HG03025 (cell line): ENCODE data around the gene ZBTB5.
A peak's percentile ranks its signal among the peaks of the same experiment; 100 is the strongest.
"Not testable (repeated sequence)": the region's sequence is repeated elsewhere in the genome, so short reads cannot be mapped to it uniquely, and the experiment has no call there.

Source experiments
- ATAC-seq: cut with Tn5 transposase; IDR thresholded peaks from one replicate; pipeline ENCODE4 v1.9.1; 2021; ENCODE audit warnings: mild to moderate bottlenecking, moderate library complexity; ENCODE audit not compliant: unreplicated experiment, low FRiP score

Gene ZBTB5

GRCh38 chr9:37408933-37409710, 56.1 kb downstream of the ZBTB5 start:
- ATAC-seq: peak; percentile 88

- no peak for ATAC-seq
Measured at GRCh38 chr9:37407468-37407867, 57.8 kb downstream of the ZBTB5 start.

DNA sequence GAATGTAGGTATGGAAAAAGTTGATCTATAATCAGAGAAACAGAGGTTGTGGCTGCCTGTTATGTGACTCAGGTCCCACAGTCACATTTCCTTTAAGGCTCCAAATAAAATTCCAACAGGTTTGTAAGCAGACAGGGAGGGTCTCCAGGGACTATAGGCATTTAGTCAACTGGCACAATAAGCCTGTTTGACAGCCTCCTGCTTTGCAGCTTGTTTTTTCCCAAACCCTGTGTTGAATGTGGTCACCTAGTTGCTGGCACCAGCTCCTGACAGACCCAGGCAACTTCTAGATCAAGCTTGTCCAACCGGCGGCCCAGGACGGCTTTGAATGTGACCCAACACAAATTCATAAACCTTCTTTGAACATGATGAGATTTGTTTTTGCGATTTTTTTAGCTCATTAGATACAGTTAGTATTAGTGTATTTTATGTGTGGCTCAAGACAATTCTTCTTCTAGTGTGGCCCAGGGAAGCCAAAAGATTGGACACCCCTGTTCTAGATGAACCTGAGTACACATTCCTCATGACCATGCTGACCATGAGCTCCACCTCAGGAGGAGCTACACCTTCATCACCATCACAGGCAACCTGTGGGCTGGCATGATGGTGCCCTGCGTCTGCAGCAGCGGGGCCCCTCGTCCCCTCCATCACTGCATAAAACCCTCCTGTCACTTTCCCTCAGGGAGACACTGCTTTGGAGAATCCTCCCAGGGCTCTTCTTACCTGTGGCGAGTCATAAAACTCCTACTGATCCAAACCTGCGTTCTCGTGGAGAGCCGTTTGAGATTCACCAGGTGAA, 58.4 kb downstream of the ZBTB5 start:
- no peak for ATAC-seq

GRCh38 chr9:37405764-37406380, 59.4 kb downstream of the ZBTB5 start:
- no peak for ATAC-seq

GRCh38 chr9:37405350-37405749, 59.9 kb downstream of the ZBTB5 start:
- no peak for ATAC-seq

DNA sequence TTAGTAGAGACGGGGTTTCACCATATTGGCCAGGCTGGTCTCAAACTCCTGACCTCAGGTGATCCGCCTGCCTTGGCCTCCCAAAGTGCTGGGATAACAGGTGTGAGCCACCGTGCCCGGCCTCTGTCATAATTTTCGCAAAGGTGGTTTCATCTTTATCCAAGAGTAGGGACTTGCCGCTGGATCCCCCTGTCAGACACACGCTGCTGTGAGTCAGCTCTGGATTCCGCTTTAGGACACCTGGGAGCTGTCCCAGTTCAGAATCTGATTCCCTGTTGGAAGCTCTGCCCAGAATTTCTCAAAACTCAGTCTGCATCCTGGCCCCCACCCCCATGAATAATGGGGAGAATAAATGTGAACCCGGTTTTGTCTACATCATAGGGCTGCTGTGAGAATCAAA, 60.7 kb downstream of the ZBTB5 start:
- ATAC-seq: no peak

GRCh38 chr9:37399336-37399735, 65.9 kb downstream of the ZBTB5 start:
- no peak for ATAC-seq

DNA sequence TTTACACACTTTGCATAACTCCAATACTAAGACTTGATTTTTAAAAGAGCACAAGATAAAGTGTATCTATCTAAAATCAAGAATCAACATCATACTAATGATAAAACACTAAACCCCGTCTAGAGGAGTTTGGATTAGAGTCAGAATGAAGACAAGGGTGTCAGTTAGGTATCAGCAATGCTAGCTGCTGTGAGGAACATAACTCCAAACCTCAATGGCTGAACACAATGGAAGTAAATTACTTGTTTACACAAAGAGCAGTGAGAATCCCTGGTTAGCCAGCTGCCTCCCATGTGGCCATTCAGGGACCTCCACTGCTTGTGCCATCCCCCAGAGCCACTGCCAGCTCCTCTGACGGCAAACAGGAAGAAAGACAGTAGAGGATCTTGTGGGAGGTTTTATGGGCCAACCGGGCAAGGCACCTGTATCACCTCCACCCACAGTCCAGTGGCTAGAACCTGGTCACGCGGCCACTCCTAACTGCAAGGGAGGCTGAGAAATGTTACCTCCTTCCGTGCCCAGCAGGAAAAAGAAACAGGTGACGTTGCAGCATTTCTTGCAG, 66.7 kb downstream of the ZBTB5 start:
- ATAC-seq: no peak

- ATAC-seq: not testable (repeated sequence)
Measured at GRCh38 chr9:37397948-37398347, 67.3 kb downstream of the ZBTB5 start.

DNA sequence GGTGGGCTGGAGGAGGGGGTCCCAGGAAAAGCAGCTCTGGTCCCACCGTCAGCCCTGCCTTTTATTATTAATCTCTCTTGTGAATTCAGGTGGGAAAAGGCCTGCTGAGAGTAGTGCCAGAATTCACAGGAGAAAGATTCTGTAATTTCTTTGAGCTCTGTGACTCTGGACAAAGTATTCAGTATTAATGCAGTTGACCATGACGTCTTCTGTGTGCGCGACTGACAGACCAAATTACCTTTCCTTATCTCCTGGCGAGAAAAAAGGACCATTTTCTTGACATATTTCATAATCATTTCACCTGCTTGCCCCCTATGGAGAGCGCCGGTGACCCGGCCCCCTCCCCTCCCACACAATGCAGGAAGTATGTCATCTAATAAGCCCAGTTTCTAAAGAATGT, 69.6 kb downstream of the ZBTB5 start:
- ATAC-seq: no peak

GRCh38 chr9:37395229-37395628, 70.0 kb downstream of the ZBTB5 start:
- no peak for ATAC-seq

DNA sequence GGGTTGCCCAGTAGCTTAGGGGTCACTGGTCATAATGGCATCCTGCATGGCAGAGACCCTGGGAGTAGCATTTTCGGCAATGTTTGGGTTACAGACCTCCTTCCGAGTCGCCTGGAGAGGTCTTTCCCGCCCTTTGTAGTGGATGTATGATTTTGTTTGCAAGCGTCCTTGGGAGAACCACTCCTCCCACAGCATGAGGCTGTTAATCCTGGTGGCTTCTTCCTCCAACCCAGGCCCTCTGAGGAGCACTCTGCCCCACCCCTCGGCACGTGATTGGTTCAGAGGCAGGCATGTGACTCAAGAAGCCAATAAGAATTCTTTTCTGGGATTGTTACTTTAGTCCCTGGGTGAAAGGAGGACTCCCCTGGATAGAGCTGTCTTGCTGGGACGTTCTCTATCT, 73.0 kb downstream of the ZBTB5 start:
- ATAC-seq: no peak

DNA sequence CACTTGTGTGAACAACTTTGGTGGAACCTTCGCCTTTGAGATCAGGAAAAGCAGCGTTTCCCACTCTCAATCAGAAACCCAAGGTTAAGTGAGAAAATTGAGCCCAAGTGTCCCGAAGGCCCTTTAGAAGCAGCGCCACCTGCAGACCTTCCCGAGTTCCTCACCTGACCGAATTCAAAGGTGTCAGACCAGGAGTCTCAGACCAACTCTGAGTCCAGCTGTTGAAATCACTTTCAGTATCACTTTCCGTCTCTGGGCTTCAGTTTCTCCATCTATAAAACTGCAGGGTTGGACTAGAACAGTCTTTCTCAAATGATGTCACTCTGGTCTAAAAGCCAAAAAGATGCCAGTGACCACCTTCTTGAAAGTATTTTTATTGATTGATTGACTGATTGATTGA, 74.5 kb downstream of the ZBTB5 start:
- peak; percentile 76 for ATAC-seq
